Mucosa of rectum (tissue), 2 donors: Measurements from ENCODE around the gene PRF1.
A peak's percentile ranks its signal among the peaks of the same experiment; 100 is the strongest.

Experiments used
- H3K27ac ChIP-seq, 2 donors: one replicate each; pipeline ENCODE4 v1.7.0; 2013; ENCODE audit warnings: inconsistent platforms in 2 of 2, low read depth in 2 of 2, low read length in 2 of 2
- H3K27me3 ChIP-seq, 2 donors: one replicate each; pipeline ENCODE4 v1.7.0; 2013; ENCODE audit warnings: low read length in 2 of 2; ENCODE audit not compliant: control insufficient read depth in 2 of 2, insufficient read depth in 2 of 2
- H3K36me3 ChIP-seq, 2 donors: one replicate each; pipeline ENCODE4 v1.7.0; 2013; ENCODE audit warnings: low read length in 2 of 2; ENCODE audit not compliant: control insufficient read depth in 2 of 2, insufficient read depth in 2 of 2
- H3K4me1 ChIP-seq, 2 donors: one replicate each; pipeline ENCODE4 v1.7.0; 2013; ENCODE audit warnings: low read length in 2 of 2, mild to moderate bottlenecking in 1 of 2; ENCODE audit not compliant: control insufficient read depth in 2 of 2, insufficient read depth in 2 of 2
- H3K4me3 ChIP-seq, 2 donors: one replicate each; pipeline ENCODE4 v1.7.0; 2013; ENCODE audit warnings: low read length in 2 of 2
- H3K9ac ChIP-seq, 2 donors: one replicate each; pipeline ENCODE4 v1.7.0; 2013; ENCODE audit warnings: low read length in 2 of 2, low read depth in 1 of 2, mild to moderate bottlenecking in 1 of 2
- H3K9me3 ChIP-seq, 2 donors: one replicate each; pipeline ENCODE4 v1.7.0; 2013; ENCODE audit warnings: low read length in 2 of 2; ENCODE audit not compliant: control insufficient read depth in 2 of 2
- donor health status: healthy.
- donor health status: Normal muscosa, but diverticular disease.

PRF1 gene

DNA sequence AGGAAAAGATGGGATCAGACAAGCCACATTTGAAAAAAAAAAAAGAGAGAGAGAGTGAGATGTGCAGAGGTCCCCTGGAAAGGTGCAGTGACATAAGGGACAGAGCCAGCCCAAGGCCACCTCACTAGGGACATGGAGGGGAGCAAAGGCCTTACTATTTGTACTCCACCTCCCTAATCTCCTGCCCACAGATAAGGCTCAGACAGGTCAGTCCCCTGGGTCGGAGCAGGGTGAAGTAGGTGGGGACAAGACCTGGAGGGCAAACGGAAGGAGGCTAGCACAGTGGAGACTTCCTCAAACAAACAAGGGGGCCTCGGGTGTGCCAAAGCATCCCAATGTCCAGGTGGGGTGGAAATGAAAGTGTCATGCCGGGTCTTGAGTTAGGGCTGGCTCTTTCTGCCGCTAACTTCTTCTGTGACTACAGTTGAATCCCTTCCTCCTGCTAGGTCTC, 7.0 kb downstream of the PRF1 start:
- H3K4me3 ChIP-seq: no peak overlapping the region

DNA sequence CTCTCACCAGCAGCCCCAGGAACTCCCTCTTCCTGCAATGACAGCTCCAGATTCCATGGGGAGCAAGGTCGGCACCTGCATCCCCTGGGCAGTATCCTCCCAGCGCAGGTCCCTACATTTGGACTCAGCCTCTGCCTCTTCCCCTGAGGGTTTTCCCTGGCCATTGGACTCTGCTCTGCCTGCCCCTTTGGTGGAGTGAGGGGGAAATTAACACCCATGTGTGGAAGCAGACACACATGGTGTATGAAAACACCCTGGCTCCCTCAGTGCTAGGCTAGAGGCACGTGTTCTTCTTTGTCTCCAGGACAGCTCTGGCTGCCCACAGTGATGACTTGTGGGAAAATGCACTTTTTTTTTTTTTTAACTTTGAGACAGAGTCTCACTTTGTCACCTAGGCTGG, 8.4 kb downstream of the PRF1 start:
- no peak overlapping the region for H3K27ac ChIP-seq
- no peak overlapping the region for H3K9ac ChIP-seq
- H3K27me3 ChIP-seq: peaks cover 0 to 2% of the 10 kb centered on the region in 2 donors
- H3K4me3 ChIP-seq: no peak overlapping the region
- no peaks in the 10 kb centered on the region for H3K4me1 ChIP-seq
- H3K36me3 ChIP-seq: no peaks in the 10 kb centered on the region
- H3K9me3 ChIP-seq: no peaks in the 10 kb centered on the region

More for the DNA sequence above, 7.0 kb downstream of the PRF1 start:
- Histone ChIP-seq H3K36me3 (no peaks in the 10 kb centered on the region), H3K27me3 (peaks cover 0 to 2% of the 10 kb centered on the region in 2 donors), H3K27ac (no peak overlapping the region), H3K4me1 (no peaks in the 10 kb centered on the region), H3K9ac (no peak overlapping the region), H3K9me3 (no peaks in the 10 kb centered on the region)

DNA sequence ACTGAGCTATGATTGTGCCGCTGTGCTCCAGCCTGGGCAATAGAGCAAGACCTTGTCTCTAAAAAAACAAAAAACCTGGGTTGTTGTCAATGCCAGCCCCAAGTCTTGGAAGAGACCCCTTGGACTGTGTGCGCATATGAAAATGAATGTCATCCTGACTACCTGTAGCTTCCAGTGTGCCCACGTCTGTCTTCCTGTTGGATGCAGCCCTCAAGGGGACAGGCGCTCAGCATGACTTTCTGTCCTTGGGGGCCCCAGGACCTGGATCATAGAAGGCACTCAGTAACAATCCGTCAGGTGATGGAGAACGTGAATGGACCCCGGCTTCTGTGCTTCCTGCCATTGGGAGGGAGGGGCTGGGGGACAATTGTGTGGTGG, 9.0 kb downstream of the PRF1 start:
- no peaks in the 10 kb centered on the region for H3K4me1 ChIP-seq
- H3K36me3 ChIP-seq: no peaks in the 10 kb centered on the region
- H3K9me3 ChIP-seq: no peaks in the 10 kb centered on the region
- no peak overlapping the region for H3K27ac ChIP-seq
- no peak overlapping the region for H3K9ac ChIP-seq
- no peak overlapping the region for H3K4me3 ChIP-seq
- H3K27me3 ChIP-seq: peaks cover 0 to 2% of the 10 kb centered on the region in 2 donors

DNA sequence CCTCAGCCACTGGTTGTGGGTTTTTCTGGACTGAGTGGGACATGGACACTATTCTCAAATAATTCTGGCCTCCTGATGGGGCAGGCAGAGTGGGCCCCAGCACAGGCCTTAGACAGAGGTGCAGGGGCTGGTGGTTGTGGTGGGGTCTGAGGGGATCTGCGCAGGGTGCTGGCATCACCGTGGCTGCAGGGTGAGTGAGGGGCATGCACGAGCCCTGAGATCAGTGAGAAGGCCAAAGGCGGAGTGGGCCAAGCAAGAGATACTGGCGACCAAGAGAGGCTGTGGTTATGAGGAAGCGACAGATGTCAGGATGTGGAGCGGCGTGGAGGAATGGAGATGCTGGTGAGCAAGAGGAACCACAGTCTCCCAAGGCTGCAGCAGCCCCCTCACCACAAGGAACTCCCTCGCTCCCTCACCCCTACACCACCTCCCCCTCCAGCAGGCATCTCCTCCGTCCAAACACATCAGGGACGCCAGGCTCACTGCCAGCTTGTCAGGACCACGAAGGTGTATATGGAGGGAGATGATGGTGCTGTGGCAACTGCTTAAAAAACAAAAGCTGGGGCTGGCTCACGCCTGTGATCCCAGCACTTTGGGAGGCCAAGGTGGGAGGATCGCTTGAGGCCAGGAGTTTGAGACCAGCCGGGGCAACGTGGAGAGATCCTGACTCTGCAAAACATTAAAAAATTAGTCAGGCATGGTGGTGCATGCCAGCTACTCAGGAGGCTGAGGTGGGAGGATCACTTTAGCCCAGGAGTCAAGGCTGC, 9.6 kb downstream of the PRF1 start:
- Histone ChIP-seq H3K4me3 (no peak overlapping the region), H3K4me1 (no peaks in the 10 kb centered on the region), H3K36me3 (no peaks in the 10 kb centered on the region), H3K9me3 (no peaks in the 10 kb centered on the region), H3K27ac (no peak overlapping the region), H3K27me3 (peaks cover under 1 to 2% of the 10 kb centered on the region in 2 donors), H3K9ac (no peak overlapping the region)

DNA sequence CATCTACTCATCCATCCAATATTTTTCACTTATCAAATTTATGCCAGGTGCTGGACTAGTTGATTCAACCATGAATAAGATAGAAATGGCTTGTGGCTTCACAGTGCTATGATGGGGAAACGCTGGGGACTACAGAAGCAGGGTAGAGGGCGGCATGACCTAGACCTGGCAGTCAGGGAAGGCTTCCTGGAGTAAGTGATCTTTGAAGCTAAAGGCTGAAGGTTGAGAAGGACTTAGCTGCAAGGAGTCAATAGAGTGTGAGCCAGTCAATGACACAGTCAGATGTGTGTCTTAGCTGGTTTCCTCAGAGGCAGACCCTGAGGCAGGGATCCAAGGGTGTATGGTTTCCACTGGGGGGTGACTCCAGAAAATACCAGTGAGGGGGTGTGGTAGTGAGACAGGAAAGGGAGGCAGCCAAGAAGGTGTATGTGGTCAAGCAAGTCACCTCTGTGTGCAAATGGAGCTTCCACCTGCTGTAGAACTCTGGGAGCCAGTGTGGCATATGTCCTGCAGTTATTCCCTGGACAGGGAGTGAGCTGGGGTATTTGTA, 10.3 kb downstream of the PRF1 start:
- peaks cover 2 to 3% of the 10 kb centered on the region in 2 donors for H3K27me3 ChIP-seq
- H3K9me3 ChIP-seq: no peaks in the 10 kb centered on the region
- no peak overlapping the region for H3K4me3 ChIP-seq
- no peak overlapping the region for H3K9ac ChIP-seq
- no peak overlapping the region for H3K27ac ChIP-seq
- H3K36me3 ChIP-seq: no peaks in the 10 kb centered on the region
- H3K4me1 ChIP-seq: no peaks in the 10 kb centered on the region

DNA sequence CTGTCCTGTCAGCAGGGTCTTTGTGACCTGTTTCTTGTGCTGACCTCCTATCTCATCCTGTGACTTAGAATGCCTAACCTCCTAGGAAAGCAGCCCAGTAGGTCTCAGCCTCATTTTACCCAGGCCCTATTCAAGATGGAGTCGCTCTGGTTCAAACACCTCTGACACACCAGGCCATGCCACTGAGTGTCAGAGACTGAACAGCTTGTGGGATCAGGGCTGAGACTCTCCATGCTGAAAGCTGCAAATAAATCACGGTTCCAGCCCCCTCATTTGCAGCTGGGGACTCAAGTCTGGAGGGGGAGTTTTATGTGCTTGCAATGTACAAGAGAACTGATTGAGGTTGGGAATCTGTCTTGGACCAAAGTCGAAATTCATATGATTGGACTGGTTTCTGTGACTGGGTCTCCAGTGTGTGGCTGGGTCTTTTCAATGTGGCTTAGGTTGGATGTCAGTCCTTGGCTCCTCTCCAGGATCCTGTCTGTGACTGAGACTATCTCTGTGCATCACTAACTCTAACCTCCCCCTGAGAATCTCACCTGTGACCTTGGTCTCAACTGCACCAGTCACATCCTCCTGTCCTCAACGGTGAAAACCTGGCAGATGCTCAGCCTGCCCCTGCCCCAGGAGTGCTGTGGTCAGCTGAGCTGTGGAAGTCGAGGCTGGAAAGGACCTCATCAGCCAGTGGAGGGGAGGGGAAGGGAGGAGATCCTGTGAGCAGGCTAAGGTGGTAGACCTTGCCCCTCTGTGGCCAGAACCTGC, 11.7 kb downstream of the PRF1 start:
- Histone ChIP-seq H3K27ac (no peak overlapping the region), H3K27me3 (peaks cover 2 to 3% of the 10 kb centered on the region in 2 donors), H3K36me3 (no peaks in the 10 kb centered on the region), H3K4me3 (no peak overlapping the region), H3K9ac (no peak overlapping the region), H3K4me1 (no peaks in the 10 kb centered on the region), H3K9me3 (no peaks in the 10 kb centered on the region)

DNA sequence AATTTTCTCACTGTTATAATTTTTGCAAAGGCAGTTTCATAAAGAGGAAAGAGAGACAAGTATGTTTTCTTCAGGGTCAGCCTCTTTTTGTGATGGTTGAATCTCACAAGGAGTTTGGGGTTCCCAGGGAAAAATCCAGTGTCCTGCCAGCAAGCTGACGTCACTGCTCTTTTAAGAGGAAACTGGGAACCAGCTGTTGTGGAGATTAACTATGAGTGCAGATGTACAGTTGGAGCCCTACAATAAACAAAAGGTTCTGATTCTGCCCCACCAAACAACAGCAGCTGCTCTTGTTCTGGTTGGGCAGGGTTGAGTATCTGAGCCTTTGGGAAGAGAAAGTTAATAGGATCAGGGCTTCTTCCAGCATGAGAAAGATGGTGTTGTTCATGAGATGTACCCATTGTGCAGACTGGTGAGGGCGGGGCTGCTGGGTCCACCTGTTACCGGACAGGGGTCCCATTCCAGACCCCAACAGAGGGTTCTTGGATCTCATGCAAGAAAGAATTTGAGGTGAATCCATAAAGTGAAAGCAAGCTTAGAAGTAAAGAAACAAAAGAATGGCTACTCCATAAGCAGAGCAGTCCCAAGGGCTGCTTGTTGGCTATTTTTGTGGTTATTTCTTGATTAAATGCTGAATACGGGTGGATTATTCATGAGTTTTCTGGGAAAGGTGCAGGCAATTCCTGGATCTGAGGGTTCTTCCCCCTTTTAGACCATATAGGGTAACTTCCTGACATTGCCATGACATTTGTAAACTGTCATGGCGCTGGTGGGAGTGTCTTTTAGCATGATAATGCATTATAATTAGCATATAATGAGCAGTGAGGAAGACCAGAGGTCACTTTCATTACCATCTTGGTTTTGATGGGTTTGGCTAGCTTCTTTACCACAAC, 12.5 kb downstream of the PRF1 start:
- H3K9me3 ChIP-seq: no peaks in the 10 kb centered on the region
- H3K36me3 ChIP-seq: no peaks in the 10 kb centered on the region
- H3K4me3 ChIP-seq: no peak overlapping the region
- no peak overlapping the region for H3K9ac ChIP-seq
- H3K27me3 ChIP-seq: peaks cover 2 to 3% of the 10 kb centered on the region in 2 donors
- peaks cover 3% of the 10 kb centered on the region in 2 donors for H3K4me1 ChIP-seq
- H3K27ac ChIP-seq: peak overlapping the region; percentile 52 to 56

DNA sequence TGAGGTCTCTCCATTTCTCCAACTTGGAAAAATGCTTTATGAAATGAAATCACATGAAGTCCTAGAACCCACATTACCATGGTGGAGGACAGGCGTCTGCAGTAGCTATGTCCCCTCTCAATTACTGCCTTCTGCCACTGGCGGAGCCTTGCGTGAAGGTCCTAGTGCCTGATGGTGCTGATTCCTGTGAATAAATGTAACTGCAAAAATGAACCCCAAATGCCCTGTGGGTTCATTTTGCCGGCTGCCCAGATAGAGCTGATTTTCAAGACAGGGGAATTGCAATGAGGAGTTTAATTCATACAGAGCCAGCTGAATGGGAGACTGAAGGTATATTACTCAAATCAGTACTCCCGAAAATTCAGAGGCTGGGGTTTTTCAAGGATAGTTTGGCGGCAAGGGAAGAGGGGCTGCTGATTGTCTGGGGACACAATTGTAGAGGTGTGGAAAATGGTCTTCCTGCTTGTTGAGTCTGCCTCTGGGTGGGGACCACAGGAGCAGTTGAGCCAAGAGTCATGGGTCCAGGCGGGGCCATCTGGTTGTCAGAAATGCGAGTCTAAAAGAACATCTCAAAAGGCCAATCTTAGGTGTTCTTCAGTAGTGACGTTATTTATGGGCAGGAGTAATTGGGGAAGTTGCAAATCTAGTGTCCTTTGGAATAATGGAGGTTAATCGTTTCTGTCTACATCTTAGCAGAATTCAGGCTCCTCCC, 13.5 kb downstream of the PRF1 start:
- Histone ChIP-seq H3K9me3 (no peaks in the 10 kb centered on the region), H3K27ac (peak overlapping the region; percentile 52 to 56), H3K4me1 (peaks cover 3 to 4% of the 10 kb centered on the region in 2 donors), H3K36me3 (no peaks in the 10 kb centered on the region), H3K4me3 (no peak overlapping the region), H3K27me3 (peaks cover 2 to 3% of the 10 kb centered on the region in 2 donors), H3K9ac (no peak overlapping the region)

DNA sequence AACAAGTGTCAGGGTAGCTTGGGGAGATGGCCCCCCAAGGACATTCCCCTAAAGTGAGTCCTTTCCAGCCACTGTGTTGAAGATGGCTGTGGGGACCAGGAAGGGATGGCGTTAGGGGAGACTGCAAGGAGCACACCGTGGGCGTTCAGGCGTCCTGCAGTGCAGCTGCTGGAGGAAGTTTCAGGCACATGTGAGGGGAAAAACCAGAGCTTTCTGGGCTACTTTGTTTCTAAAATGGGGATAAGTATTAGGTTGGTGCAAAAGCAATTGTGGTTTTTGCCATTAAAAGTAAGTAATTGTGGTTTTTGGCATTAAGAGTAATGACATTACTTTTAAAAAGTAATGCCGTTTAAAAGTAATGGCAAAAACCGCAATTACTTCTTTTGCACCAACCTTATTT, 14.3 kb downstream of the PRF1 start:
- Histone ChIP-seq H3K4me3 (no peak overlapping the region), H3K27ac (no peak overlapping the region), H3K36me3 (no peaks in the 10 kb centered on the region), H3K9ac (no peak overlapping the region), H3K9me3 (no peaks in the 10 kb centered on the region), H3K4me1 (peaks cover 3 to 4% of the 10 kb centered on the region in 2 donors), H3K27me3 (peaks cover 2 to 3% of the 10 kb centered on the region in 2 donors)
